Activated naive CD8-positive, alpha-beta T cell (primary cell): ENCODE results near the gene MARCHF5.
"Not testable (repeated sequence)": the region's sequence is repeated elsewhere in the genome, so short reads cannot be mapped to it uniquely, and the experiment has no call there.

Experiments
- H3K27ac Mint-ChIP-seq: one replicate; pipeline ENCODE4 v1.8.0; 2021; ENCODE audit warnings: mixed read lengths
- H3K27me3 Mint-ChIP-seq: one replicate; pipeline ENCODE4 v1.8.0; 2021; ENCODE audit warnings: mixed read lengths
- H3K36me3 Mint-ChIP-seq: one replicate; pipeline ENCODE4 v1.8.0; 2021; ENCODE audit warnings: mixed read lengths
- H3K4me1 Mint-ChIP-seq: one replicate; pipeline ENCODE4 v1.8.0; 2021; ENCODE audit warnings: low read depth, mixed read lengths
- H3K4me3 Mint-ChIP-seq: one replicate; pipeline ENCODE4 v1.8.0; 2021; ENCODE audit warnings: mild to moderate bottlenecking, mixed read lengths
- H3K9me3 Mint-ChIP-seq: one replicate; pipeline ENCODE4 v1.8.0; 2021; ENCODE audit warnings: low read depth, mixed read lengths

The MARCHF5 gene

DNA sequence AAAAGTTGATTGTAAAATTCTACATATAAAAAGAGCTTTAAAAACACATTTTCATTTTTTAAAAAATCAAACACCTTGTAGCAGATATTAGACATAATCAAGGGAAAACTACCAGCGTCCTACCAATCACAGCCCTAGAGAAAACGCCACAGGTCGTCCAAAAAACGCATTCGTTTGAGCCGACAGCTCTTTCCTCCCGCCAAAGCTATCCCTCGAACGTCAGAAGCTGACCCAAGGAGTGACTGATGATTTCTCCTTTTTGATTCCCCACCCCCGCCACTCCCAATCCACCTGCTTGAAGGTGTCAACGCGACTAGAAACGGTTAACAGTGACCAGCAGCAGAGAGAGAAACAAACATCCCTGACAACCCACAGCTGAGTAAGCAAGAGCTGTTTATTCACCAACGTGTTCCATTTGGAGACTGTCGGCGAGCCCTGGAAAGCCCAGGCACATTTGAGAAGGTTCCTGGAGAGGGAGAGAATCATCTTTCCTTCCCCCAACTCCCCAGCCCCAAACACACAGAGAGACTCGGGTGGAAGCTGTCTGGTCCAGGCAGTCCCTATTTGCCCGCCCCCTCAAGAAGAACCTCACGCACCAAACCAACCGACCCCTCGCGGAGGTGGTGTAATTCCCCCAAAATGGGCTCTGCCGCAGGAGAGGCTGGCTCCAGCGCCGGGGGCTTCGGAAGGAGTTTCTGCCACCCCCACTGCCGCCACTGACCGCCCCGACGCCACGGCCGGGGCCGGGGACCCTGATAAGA, 711 bp upstream of the MARCHF5 start:
- peak overlapping the region; percentile 34 for H3K27ac Mint-ChIP-seq
- H3K4me3 Mint-ChIP-seq: peak overlapping the region; percentile 94
- H3K9me3 Mint-ChIP-seq: no peaks in the 10 kb centered on the region
- no peaks in the 10 kb centered on the region for H3K27me3 Mint-ChIP-seq
- H3K36me3 Mint-ChIP-seq: peaks cover 5% of the 10 kb centered on the region
- peaks cover 30% of the 10 kb centered on the region for H3K4me1 Mint-ChIP-seq

DNA sequence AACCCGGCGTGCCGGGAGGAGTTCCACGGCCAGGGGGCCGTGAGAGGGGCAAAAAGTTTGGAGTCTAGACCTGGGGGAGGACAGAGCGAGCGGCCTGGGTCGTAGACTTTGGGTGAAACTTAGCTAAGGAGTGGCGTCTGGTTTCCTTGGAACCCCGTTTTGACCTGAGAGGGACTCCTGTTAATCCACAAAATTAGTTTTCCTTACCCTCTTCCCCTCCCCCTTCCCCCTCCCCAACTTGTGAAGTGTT, 574 bp downstream of the MARCHF5 start:
- Mint-ChIP-seq H3K4me1 (peaks cover 31% of the 10 kb centered on the region), H3K4me3 (peak overlapping the region; percentile 94), H3K9me3 (no peaks in the 10 kb centered on the region), H3K27ac (peak overlapping the region; percentile 82), H3K27me3 (no peaks in the 10 kb centered on the region), H3K36me3 (peaks cover 7% of the 10 kb centered on the region)

DNA sequence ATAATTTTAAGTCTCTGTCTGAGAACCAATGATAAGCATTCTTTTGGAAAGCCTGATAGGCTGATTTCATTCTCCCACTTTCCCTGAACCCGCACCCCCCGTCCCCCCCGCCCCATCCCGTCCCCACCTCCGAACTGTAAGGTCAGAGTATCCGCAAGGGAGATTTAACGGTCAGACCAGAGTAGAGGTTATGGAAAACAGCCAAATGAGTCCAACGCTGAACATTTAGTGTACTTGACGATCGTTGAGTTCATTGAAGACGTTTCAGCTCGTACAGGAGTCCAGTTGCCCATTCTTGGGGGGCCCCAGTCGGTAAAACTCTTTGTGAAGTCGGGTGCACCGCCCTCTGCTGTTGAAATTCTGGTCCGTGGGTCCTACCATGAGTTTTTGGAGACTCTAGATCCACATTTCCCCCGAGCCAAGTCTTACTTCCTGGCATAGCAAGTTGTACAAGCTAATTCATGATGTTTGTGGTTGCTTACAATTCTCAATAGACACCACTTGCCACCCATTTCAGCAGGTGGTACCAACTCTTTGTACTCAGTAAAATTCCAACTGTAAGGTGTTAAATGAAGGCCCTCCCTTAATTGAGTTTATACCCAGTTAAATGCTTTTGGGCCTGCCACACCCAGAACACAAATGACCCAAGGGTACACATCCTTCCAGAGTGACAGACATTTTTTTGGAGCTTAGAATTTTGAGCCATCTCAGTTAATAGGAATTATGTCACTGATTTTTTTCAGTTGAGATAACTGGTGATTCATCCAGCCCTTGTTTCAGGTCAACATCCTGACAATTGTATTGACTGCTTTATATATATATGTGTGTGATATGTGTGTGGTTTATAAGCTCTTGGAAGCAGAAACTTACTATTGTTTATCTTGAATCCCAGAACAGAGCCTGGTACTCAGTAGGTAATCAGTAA, 1.2 kb downstream of the MARCHF5 start:
- H3K4me3 Mint-ChIP-seq: peak overlapping the region; percentile 94
- no peaks in the 10 kb centered on the region for H3K27me3 Mint-ChIP-seq

GRCh38 chr10:92298487-92298886, 7.5 kb downstream of the MARCHF5 start:
- Mint-ChIP-seq H3K4me3 (no peak overlapping the region), H3K36me3 (peaks cover 12% of the 10 kb centered on the region)

More for the DNA sequence above, 1.2 kb downstream of the MARCHF5 start:
- peaks cover 35% of the 10 kb centered on the region for H3K4me1 Mint-ChIP-seq
- H3K36me3 Mint-ChIP-seq: peaks cover 9% of the 10 kb centered on the region
- no peaks in the 10 kb centered on the region for H3K9me3 Mint-ChIP-seq
- H3K27ac Mint-ChIP-seq: peak overlapping the region; percentile 82

GRCh38 chr10:92303096-92303495, 12.1 kb downstream of the MARCHF5 start:
- Mint-ChIP-seq H3K27me3 (no peaks in the 10 kb centered on the region), H3K4me3 (peak overlapping the region; percentile 2), H3K4me1 (peaks cover 60% of the 10 kb centered on the region), H3K36me3 (peaks cover 2% of the 10 kb centered on the region), H3K9me3 (no peaks in the 10 kb centered on the region), H3K27ac (peak overlapping the region; percentile 77)

More at GRCh38 chr10:92298487-92298886, 7.5 kb downstream of the MARCHF5 start:
- Mint-ChIP-seq H3K27me3 (no peaks in the 10 kb centered on the region), H3K9me3 (no peaks in the 10 kb centered on the region), H3K27ac (no peak overlapping the region), H3K4me1 (peaks cover 63% of the 10 kb centered on the region)

DNA sequence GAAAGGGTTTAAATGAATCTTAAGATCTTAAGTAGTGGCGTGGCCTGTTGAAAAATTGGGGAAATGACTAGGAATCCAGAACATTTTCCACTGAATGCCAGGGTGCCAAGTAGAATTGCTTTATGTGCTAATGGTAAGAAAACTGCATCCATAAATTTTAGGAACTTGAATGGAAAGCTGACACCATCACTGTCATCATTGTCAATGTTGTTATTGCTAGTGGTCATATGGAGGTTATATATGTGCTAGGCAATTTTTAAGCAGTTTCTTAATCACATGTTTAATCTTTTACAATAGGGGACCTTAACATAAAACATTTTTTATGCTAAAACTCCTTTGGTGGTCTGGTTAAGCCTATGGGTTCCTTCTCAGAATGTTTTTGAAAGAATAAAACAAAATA, 13.1 kb downstream of the MARCHF5 start:
- Mint-ChIP-seq H3K27ac (peak overlapping the region; percentile 36), H3K36me3 (no peaks in the 10 kb centered on the region)

GRCh38 chr10:92305133-92306072, 14.4 kb downstream of the MARCHF5 start:
- H3K27me3 Mint-ChIP-seq: no peaks in the 10 kb centered on the region
- no peaks in the 10 kb centered on the region for H3K9me3 Mint-ChIP-seq
- H3K4me1 Mint-ChIP-seq: peaks cover 50% of the 10 kb centered on the region
- no peak overlapping the region for H3K27ac Mint-ChIP-seq
- no peak overlapping the region for H3K4me3 Mint-ChIP-seq
- H3K36me3 Mint-ChIP-seq: no peaks in the 10 kb centered on the region

More for the DNA sequence above, 13.1 kb downstream of the MARCHF5 start:
- Mint-ChIP-seq H3K9me3 (no peaks in the 10 kb centered on the region), H3K27me3 (no peaks in the 10 kb centered on the region), H3K4me1 (peaks cover 58% of the 10 kb centered on the region), H3K4me3 (peak overlapping the region; percentile 28)

- H3K4me3 Mint-ChIP-seq: no peak overlapping the region
- peaks cover 34% of the 10 kb centered on the region for H3K4me1 Mint-ChIP-seq
- no peak overlapping the region for H3K27ac Mint-ChIP-seq
- peaks cover 9% of the 10 kb centered on the region for H3K36me3 Mint-ChIP-seq
- no peaks in the 10 kb centered on the region for H3K9me3 Mint-ChIP-seq
- no peaks in the 10 kb centered on the region for H3K27me3 Mint-ChIP-seq
Measured at GRCh38 chr10:92309272-92309671, 18.3 kb downstream of the MARCHF5 start.

- Mint-ChIP-seq H3K9me3 (no peaks in the 10 kb centered on the region), H3K4me3 (no peak overlapping the region), H3K27me3 (no peaks in the 10 kb centered on the region), H3K27ac (no peak overlapping the region), H3K4me1 (peaks cover 19% of the 10 kb centered on the region), H3K36me3 (peaks cover 15% of the 10 kb centered on the region)
Measured at GRCh38 chr10:92313750-92314149, 22.8 kb downstream of the MARCHF5 start.

GRCh38 chr10:92316610-92317009, 25.6 kb downstream of the MARCHF5 start:
- Mint-ChIP-seq H3K36me3 (peaks cover 26% of the 10 kb centered on the region), H3K27ac (no peak overlapping the region), H3K4me3 (no peak overlapping the region), H3K9me3 (no peaks in the 10 kb centered on the region), H3K27me3 (no peaks in the 10 kb centered on the region), H3K4me1 (peaks cover 4% of the 10 kb centered on the region)

GRCh38 chr10:92323079-92323478, 32.1 kb downstream of the MARCHF5 start:
- no peak overlapping the region for H3K4me3 Mint-ChIP-seq
- no peak overlapping the region for H3K27ac Mint-ChIP-seq
- no peaks in the 10 kb centered on the region for H3K9me3 Mint-ChIP-seq
- peaks cover 20% of the 10 kb centered on the region for H3K36me3 Mint-ChIP-seq
- no peaks in the 10 kb centered on the region for H3K27me3 Mint-ChIP-seq
- H3K4me1 Mint-ChIP-seq: peaks cover 22% of the 10 kb centered on the region

- Mint-ChIP-seq H3K27me3 (no peaks in the 10 kb centered on the region), H3K36me3 (peaks cover 7% of the 10 kb centered on the region), H3K4me3 (no peak overlapping the region), H3K4me1 (peaks cover 38% of the 10 kb centered on the region), H3K27ac (no peak overlapping the region), H3K9me3 (no peaks in the 10 kb centered on the region)
Measured at GRCh38 chr10:92327445-92328433, 36.8 kb downstream of the MARCHF5 start.

GRCh38 chr10:92328993-92329392, 38.0 kb downstream of the MARCHF5 start:
- peaks cover 1% of the 10 kb centered on the region for H3K36me3 Mint-ChIP-seq
- H3K4me1 Mint-ChIP-seq: peaks cover 35% of the 10 kb centered on the region
- no peak overlapping the region for H3K27ac Mint-ChIP-seq
- no peaks in the 10 kb centered on the region for H3K9me3 Mint-ChIP-seq
- no peak overlapping the region for H3K4me3 Mint-ChIP-seq
- H3K27me3 Mint-ChIP-seq: no peaks in the 10 kb centered on the region

DNA sequence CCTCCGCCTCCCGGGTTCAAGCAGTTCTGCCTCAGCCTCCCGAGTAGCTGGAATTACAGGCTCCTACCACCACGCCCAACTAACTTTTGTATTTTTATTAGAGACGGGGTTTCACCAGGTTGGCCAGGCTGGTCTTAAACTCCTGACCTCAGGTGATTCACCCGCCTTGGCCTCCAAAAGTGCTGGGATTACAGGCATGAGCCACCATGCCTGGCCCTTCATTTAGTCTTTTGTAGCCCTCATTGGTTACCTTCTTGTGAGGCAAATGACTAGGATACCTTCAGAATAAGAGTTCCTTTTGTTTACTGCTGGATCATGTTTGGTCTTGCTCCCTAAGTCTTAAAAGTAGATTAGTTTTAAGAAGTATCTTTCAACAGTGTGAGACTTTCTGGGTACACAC, 39.0 kb downstream of the MARCHF5 start:
- H3K4me3 Mint-ChIP-seq, H3K27ac Mint-ChIP-seq, H3K27me3 Mint-ChIP-seq, H3K9me3 Mint-ChIP-seq, H3K36me3 Mint-ChIP-seq: not testable (repeated sequence)
- H3K4me1 Mint-ChIP-seq: peaks cover 34% of the 10 kb centered on the region
